Naive B cell (primary cell): ENCODE results near the gene LARP4B. TPM values are rescaled to one million over a fixed set of nuclear protein-coding genes. Genes with fewer than 3 reads are reported as not detected.

Experiments
- ATAC-seq, 2 donors: fragments of 150-1000 bp; cut with Tn5 transposase; 2 replicates each; pipeline ENCODE4 v1.10.0; 2021; ENCODE audit warnings: low read depth in 2 of 2, mild to moderate bottlenecking in 2 of 2, moderate library complexity in 2 of 2
- DNase-seq: peaks from one replicate; pipeline ENCODE4 v3.0.0; 2022
- H3K27ac Mint-ChIP-seq, 6 donors: one replicate each; pipeline ENCODE4 v1.8.0; 2020 to 2022; ENCODE audit warnings: mild to moderate bottlenecking in 6 of 6, mixed read lengths in 6 of 6, moderate library complexity in 5 of 6, inconsistent platforms in 2 of 6
- H3K27me3 Mint-ChIP-seq, 3 donors: one replicate each; pipeline ENCODE4 v1.8.0; 2021 to 2022; ENCODE audit warnings: mixed read lengths in 3 of 3, mild to moderate bottlenecking in 1 of 3
- H3K36me3 Mint-ChIP-seq, 2 donors: one replicate each; pipeline ENCODE4 v1.8.0; 2020 to 2022; ENCODE audit warnings: mixed read lengths in 2 of 2, inconsistent platforms in 1 of 2, mild to moderate bottlenecking in 1 of 2
- H3K4me1 Mint-ChIP-seq, 3 donors: one replicate each; pipeline ENCODE4 v1.8.0; 2020 to 2022; ENCODE audit warnings: mixed read lengths in 3 of 3, inconsistent platforms in 1 of 3, mild to moderate bottlenecking in 1 of 3, moderate library complexity in 1 of 3
- H3K4me3 Mint-ChIP-seq, 8 donors: one replicate each; pipeline ENCODE4 v1.8.0; 2020 to 2022; ENCODE audit warnings: mild to moderate bottlenecking in 8 of 8, mixed read lengths in 8 of 8, moderate library complexity in 8 of 8, inconsistent platforms in 2 of 8
- H3K9me3 Mint-ChIP-seq, 7 donors: one replicate each; pipeline ENCODE4 v1.8.0; 2020 to 2022; ENCODE audit warnings: mixed read lengths in 7 of 7, mild to moderate bottlenecking in 5 of 7, inconsistent platforms in 2 of 7, moderate library complexity in 1 of 7
- polyA plus RNA-seq, 6 donors: library from polyadenylated mRNA; unstranded; fragments of 300-500 nt; fragmentation: Illumina TruSeq; gene quantifications; one replicate each; pipeline ENCODE4 v1.2.3, GENCODE V29; 2021; ENCODE audit warnings: low read depth in 6 of 6

LARP4B gene
- polyA plus RNA-seq, 6 donors from 2014 or later = 19.3 to 42.8 (median 33.1) TPM

- Mint-ChIP-seq H3K27ac (peak overlapping the region in 3 of 6 donors; percentile 30 to 39 (median 34)), H3K36me3 (no peaks in the 10 kb centered on the region), H3K4me1 (no peaks in the 10 kb centered on the region), H3K9me3 (peaks cover 0 to 14% (median 5%) of the 10 kb centered on the region in 7 donors), H3K27me3 (peaks cover 9 to 40% (median 37%) of the 10 kb centered on the region in 3 donors), H3K4me3 (no peak overlapping the region)
- ATAC-seq = no peak
- no peak for DNase-seq
These were observed 37.2 kb upstream of the LARP4B start for GRCh38 chr10:968546-969199.

GRCh38 chr10:966466-967235 lies 35.1 kb upstream of the LARP4B start:
- H3K27ac Mint-ChIP-seq = no peak overlapping the region
- DNase-seq = no peak
- H3K4me3 Mint-ChIP-seq = no peak overlapping the region
- no peaks in the 10 kb centered on the region for H3K36me3 Mint-ChIP-seq
- peaks cover 0 to 5% (median 2%) of the 10 kb centered on the region in 7 donors for H3K9me3 Mint-ChIP-seq
- H3K4me1 Mint-ChIP-seq = no peaks in the 10 kb centered on the region
- peaks cover 9 to 47% (median 37%) of the 10 kb centered on the region in 3 donors for H3K27me3 Mint-ChIP-seq
- ATAC-seq = no peak

- H3K36me3 Mint-ChIP-seq = no peaks in the 10 kb centered on the region
- no peak overlapping the region for H3K4me3 Mint-ChIP-seq
- ATAC-seq (no peak), DNase-seq (no peak)
- H3K27ac Mint-ChIP-seq = no peak overlapping the region
- H3K4me1 Mint-ChIP-seq = no peaks in the 10 kb centered on the region
- peaks cover 10 to 50% (median 39%) of the 10 kb centered on the region in 3 donors for H3K27me3 Mint-ChIP-seq
- peaks cover 0 to 5% (median 0%) of the 10 kb centered on the region in 7 donors for H3K9me3 Mint-ChIP-seq
These were observed 33.5 kb upstream of the LARP4B start for GRCh38 chr10:964988-965417.

GRCh38 chr10:964321-964987 lies 32.9 kb upstream of the LARP4B start:
- ATAC-seq = no peak
- H3K9me3 Mint-ChIP-seq = peaks cover 0 to 5% (median 0%) of the 10 kb centered on the region in 7 donors

GRCh38 chr10:963655-964054 lies 32.1 kb upstream of the LARP4B start:
- Mint-ChIP-seq H3K4me3 (no peak overlapping the region), H3K9me3 (peaks cover 0 to 5% (median 0%) of the 10 kb centered on the region in 7 donors), H3K4me1 (no peaks in the 10 kb centered on the region), H3K27ac (no peak overlapping the region), H3K27me3 (peaks cover 12 to 48% (median 36%) of the 10 kb centered on the region in 3 donors), H3K36me3 (no peaks in the 10 kb centered on the region)
- no peak for ATAC-seq
- DNase-seq = no peak

More at GRCh38 chr10:964321-964987, 32.9 kb upstream of the LARP4B start:
- no peak for DNase-seq
- H3K36me3 Mint-ChIP-seq = no peaks in the 10 kb centered on the region
- no peak overlapping the region for H3K4me3 Mint-ChIP-seq
- peaks cover 12 to 50% (median 38%) of the 10 kb centered on the region in 3 donors for H3K27me3 Mint-ChIP-seq
- H3K4me1 Mint-ChIP-seq = no peaks in the 10 kb centered on the region
- H3K27ac Mint-ChIP-seq = no peak overlapping the region

GRCh38 chr10:963186-963585 lies 31.7 kb upstream of the LARP4B start:
- ATAC-seq = no peak
- Mint-ChIP-seq H3K36me3 (no peaks in the 10 kb centered on the region), H3K9me3 (peaks cover 0 to 5% (median 0%) of the 10 kb centered on the region in 7 donors), H3K4me3 (no peak overlapping the region), H3K27ac (peak overlapping the region in 1 of 6 donors; percentile 67), H3K4me1 (no peaks in the 10 kb centered on the region), H3K27me3 (peaks cover 12 to 48% (median 36%) of the 10 kb centered on the region in 3 donors)
- no peak for DNase-seq

- peaks cover 12 to 47% (median 39%) of the 10 kb centered on the region in 3 donors for H3K27me3 Mint-ChIP-seq
- peaks cover 0 to 5% (median 0%) of the 10 kb centered on the region in 7 donors for H3K9me3 Mint-ChIP-seq
- H3K4me1 Mint-ChIP-seq = no peaks in the 10 kb centered on the region
- no peak overlapping the region for H3K27ac Mint-ChIP-seq
- ATAC-seq = no peak
- H3K36me3 Mint-ChIP-seq = no peaks in the 10 kb centered on the region
- H3K4me3 Mint-ChIP-seq = no peak overlapping the region
- no peak for DNase-seq
These were observed 30.8 kb upstream of the LARP4B start for GRCh38 chr10:962342-962741.

- Mint-ChIP-seq H3K36me3 (no peaks in the 10 kb centered on the region), H3K4me3 (no peak overlapping the region), H3K4me1 (peaks cover 0 to 3% (median 0%) of the 10 kb centered on the region in 3 donors), H3K9me3 (peaks cover 0 to 2% (median 0%) of the 10 kb centered on the region in 7 donors), H3K27ac (no peak overlapping the region), H3K27me3 (peaks cover 3 to 36% (median 30%) of the 10 kb centered on the region in 3 donors)
- no peak for DNase-seq
- ATAC-seq = no peak
These were observed 27.4 kb upstream of the LARP4B start for GRCh38 chr10:958856-959255.

GRCh38 chr10:958106-958505 lies 26.6 kb upstream of the LARP4B start:
- Mint-ChIP-seq H3K4me1 (peaks cover 0 to 3% (median 0%) of the 10 kb centered on the region in 3 donors), H3K36me3 (no peaks in the 10 kb centered on the region), H3K27me3 (peaks cover 7 to 35% (median 34%) of the 10 kb centered on the region in 3 donors), H3K27ac (peak overlapping the region in 1 of 6 donors; percentile 32), H3K4me3 (no peak overlapping the region), H3K9me3 (peaks cover 0 to 2% (median 0%) of the 10 kb centered on the region in 7 donors)
- DNase-seq (no peak), ATAC-seq (no peak)

GRCh38 chr10:955820-956217 lies 24.3 kb upstream of the LARP4B start:
- ATAC-seq (no peak), DNase-seq (no peak)
- Mint-ChIP-seq H3K27me3 (peaks cover 7 to 34% (median 30%) of the 10 kb centered on the region in 3 donors), H3K9me3 (peaks cover 0 to 2% (median 0%) of the 10 kb centered on the region in 7 donors), H3K27ac (no peak overlapping the region), H3K4me3 (no peak overlapping the region), H3K4me1 (peaks cover 0 to 3% (median 0%) of the 10 kb centered on the region in 3 donors), H3K36me3 (no peaks in the 10 kb centered on the region)

GRCh38 chr10:955127-955819 lies 23.8 kb upstream of the LARP4B start:
- Mint-ChIP-seq H3K27me3 (peaks cover 7 to 34% (median 29%) of the 10 kb centered on the region in 3 donors), H3K36me3 (no peaks in the 10 kb centered on the region), H3K27ac (no peak overlapping the region), H3K4me3 (peak overlapping the region in 1 of 8 donors; percentile 16), H3K9me3 (peaks cover 0 to 2% (median 0%) of the 10 kb centered on the region in 7 donors), H3K4me1 (peaks cover 0 to 3% (median 0%) of the 10 kb centered on the region in 3 donors)
- no peak for ATAC-seq
- DNase-seq = no peak

GRCh38 chr10:954396-954795 lies 22.9 kb upstream of the LARP4B start:
- no peak overlapping the region for H3K27ac Mint-ChIP-seq
- no peak for DNase-seq
- no peaks in the 10 kb centered on the region for H3K36me3 Mint-ChIP-seq
- H3K4me1 Mint-ChIP-seq = peaks cover 0 to 7% (median 0%) of the 10 kb centered on the region in 3 donors
- peaks cover 3 to 33% (median 29%) of the 10 kb centered on the region in 3 donors for H3K27me3 Mint-ChIP-seq
- H3K9me3 Mint-ChIP-seq = no peaks in the 10 kb centered on the region
- no peak for ATAC-seq
- H3K4me3 Mint-ChIP-seq = no peak overlapping the region

- Mint-ChIP-seq H3K9me3 (no peaks in the 10 kb centered on the region), H3K4me3 (no peak overlapping the region), H3K27me3 (peaks cover 3 to 30% (median 28%) of the 10 kb centered on the region in 3 donors)
These were observed 22.3 kb upstream of the LARP4B start for GRCh38 chr10:953836-954235.

More at GRCh38 chr10:953836-954235, 22.3 kb upstream of the LARP4B start:
- DNase-seq (no peak), ATAC-seq (no peak)
- Mint-ChIP-seq H3K36me3 (no peaks in the 10 kb centered on the region), H3K27ac (no peak overlapping the region), H3K4me1 (peaks cover 0 to 8% (median 0%) of the 10 kb centered on the region in 3 donors)
